GM12872 (cell line): ENCODE results near the gene AHCYL2.

Experiments used
- TF ChIP-seq, protein P1 (sequence below): IDR thresholded peaks from 3 replicates; pipeline ENCODE4 v1.5.1; 2011; ENCODE audit warnings: low read depth, mild to moderate bottlenecking, low read length, moderate library complexity; ENCODE audit not compliant: insufficient read depth

The AHCYL2 gene

DNA sequence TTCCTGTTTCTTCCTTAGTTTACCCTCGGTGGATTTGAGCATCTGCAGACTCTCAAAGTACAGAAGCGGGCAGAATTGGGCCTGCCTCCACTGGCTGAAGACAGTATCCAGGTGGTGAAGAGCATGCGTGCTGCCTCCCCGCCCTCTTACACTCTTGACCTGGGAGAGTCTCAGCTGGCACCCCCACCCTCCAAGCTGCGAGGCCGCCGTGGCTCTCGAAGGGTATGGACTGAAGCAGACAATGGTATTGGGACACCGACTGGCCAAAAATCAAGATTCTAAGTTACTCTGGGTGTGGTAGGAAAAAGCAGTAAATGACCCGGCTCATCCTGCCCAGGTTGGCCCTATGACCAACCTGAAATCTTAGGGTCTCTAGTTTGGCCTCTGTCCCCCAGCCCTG is 231.6 kb downstream of the AHCYL2 start:
- TF ChIP-seq, protein P1, sequence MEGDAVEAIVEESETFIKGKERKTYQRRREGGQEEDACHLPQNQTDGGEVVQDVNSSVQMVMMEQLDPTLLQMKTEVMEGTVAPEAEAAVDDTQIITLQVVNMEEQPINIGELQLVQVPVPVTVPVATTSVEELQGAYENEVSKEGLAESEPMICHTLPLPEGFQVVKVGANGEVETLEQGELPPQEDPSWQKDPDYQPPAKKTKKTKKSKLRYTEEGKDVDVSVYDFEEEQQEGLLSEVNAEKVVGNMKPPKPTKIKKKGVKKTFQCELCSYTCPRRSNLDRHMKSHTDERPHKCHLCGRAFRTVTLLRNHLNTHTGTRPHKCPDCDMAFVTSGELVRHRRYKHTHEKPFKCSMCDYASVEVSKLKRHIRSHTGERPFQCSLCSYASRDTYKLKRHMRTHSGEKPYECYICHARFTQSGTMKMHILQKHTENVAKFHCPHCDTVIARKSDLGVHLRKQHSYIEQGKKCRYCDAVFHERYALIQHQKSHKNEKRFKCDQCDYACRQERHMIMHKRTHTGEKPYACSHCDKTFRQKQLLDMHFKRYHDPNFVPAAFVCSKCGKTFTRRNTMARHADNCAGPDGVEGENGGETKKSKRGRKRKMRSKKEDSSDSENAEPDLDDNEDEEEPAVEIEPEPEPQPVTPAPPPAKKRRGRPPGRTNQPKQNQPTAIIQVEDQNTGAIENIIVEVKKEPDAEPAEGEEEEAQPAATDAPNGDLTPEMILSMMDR = no peak

DNA sequence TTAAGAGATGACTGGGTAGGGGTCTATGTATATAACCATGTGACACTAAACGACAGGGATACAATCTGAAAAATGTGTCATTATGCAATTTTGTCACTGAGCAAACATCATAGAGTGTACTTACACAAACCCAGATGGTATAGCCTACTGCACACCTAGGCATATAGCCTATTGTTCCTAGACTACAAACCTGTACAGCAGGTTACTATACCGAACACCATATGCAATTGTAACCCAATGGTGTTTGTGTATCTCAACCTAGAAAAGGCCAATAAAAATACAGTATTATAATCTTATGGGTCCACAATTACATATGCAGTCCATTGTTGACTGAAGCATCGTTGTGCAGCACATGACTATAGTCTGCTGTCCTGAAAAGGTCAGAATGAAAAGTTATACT is 232.3 kb downstream of the AHCYL2 start:
- TF ChIP-seq, protein P1 = no peak

DNA sequence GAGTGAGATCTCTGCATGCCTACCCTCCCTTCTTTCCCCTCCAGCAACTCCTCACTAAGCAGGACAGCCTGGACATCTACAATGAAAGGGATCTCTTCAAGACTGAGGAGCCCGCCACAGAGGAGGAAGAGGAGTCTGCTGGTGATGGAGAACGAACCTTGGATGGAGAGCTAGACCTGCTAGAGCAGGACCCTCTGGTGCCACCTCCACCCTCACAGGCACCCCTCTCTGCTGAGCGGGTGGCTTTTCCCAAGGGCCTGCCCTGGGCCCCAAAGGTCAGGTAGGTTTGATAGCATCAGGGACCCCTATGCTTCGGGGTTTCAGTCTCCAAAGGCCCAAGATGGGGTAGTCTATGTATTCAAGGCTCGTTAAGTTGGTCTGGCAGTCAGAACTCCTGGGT is 233.3 kb downstream of the AHCYL2 start:
- TF ChIP-seq, protein P1 = no peak

DNA sequence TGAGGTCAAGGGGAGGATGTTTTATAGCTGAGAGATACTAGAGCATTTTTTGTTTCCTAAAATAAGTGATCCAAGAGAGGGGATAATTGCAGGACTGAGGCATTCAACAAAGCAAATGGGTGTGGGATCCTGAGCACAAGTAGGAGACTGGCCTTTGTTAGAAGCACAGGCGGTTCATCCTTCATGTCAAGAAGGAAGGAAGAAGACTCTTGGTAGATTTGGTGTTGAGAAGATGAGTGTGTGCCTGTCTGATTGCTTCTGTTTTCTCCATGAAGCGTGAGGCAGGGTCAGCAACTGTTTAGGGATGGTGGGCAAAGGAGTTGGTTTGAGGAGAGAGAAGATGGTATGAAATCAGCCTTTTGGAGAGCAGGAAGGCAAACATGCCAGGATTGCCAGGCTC is 237.0 kb downstream of the AHCYL2 start:
- TF ChIP-seq, protein P1 = no peak

DNA sequence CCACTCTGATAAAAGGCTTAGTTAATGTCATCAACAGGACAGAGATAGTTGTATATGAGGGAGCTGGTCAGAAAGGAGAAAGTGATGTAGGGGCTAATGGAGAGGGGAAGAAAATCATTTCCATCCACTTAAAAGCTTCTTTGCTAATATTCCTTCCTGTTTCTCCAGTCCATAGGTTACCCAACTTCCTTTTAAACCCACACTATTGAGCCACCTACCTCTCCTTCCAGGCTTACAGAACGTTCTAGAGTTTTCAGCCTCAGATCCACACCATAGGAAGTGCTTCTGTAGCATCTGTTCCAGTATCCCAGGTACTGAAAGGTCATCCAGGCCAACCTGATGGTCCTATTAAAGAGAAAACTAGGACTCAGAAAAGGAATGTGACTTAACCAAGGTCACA is 237.6 kb downstream of the AHCYL2 start:
- TF ChIP-seq, protein P1 = no peak

DNA sequence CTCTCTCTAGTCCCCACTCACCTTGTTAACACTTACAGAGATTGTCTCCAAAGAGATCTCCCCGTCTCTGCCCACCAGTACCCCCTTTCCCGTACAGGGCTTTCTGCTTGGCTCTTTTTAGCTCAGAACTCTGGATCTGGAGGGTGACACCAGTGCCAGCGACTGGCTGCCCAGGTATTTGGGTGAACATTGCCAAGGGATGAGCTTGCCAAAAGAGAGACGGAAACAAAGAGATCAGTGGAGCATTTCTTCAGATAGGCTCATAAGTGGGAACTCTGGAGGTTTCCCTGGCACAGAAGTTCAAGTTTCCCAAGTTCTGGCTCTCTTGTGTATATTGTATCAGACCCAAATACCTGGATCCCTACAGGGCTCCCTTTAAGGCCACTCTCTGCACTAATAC is 239.4 kb downstream of the AHCYL2 start:
- TF ChIP-seq, protein P1 = no peak

DNA sequence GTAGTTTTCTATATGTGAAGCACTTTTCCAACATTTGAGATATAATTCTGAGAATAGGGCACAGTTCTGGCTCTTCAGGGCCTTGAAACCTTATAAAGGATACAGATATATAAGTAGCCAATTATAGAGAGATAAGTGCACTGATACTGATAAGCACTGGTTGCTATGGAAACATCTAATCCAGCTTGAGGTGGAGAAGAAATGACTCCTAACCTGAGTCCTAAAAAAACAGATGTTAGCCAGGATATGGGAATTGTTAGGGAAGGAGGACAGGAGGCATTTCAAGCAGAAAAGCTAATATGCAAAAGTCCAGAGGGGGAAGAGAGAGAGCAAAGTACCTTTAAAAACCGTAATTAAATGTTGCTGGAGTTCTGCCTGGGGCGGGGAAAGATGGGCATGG is 240.2 kb downstream of the AHCYL2 start:
- TF ChIP-seq, protein P1 = no peak

DNA sequence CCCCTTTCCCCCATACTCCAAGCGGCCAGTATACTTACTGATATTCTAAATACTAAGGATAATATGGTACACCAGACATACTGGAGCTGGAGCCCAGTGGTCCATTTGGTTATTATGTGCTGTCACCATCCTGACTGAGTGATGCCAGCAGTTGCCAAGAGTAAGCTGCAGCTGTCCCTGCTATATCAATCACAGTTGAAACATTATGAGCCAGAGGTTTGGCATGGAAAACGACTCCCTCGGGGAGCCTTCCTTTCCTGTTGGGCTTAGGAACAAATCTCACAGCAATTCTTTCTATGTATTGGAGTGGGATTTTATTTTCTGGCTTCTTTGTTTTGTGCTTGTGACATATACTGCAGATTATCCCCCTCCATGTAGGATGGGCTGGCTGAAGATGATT is 242.0 kb downstream of the AHCYL2 start:
- TF ChIP-seq, protein P1 = no peak
